ENCODE data around the gene UXS1.

- TF ChIP-seq CTCF (IDR thresholded peaks at IDR 0.05) (no peak), POLR2AphosphoS5 (IDR thresholded peaks at IDR 0.05) (no peak)
Measured at GRCh38 chr2:106175086-106175850, 18.8 kb downstream of the UXS1 start.
